ENCODE data around the gene ARHGAP1. TPM values are rescaled to one million over a fixed set of nuclear protein-coding genes. Genes with fewer than 3 reads are reported as not detected.

ARHGAP1 gene
- total and polyA plus RNA-seq, 9 of the 15 experiments (the other 6 are each of a cell fraction or from before 2014, with no cell fraction given): 3.6 to 30.4 (median 8.2) TPM

DNA sequence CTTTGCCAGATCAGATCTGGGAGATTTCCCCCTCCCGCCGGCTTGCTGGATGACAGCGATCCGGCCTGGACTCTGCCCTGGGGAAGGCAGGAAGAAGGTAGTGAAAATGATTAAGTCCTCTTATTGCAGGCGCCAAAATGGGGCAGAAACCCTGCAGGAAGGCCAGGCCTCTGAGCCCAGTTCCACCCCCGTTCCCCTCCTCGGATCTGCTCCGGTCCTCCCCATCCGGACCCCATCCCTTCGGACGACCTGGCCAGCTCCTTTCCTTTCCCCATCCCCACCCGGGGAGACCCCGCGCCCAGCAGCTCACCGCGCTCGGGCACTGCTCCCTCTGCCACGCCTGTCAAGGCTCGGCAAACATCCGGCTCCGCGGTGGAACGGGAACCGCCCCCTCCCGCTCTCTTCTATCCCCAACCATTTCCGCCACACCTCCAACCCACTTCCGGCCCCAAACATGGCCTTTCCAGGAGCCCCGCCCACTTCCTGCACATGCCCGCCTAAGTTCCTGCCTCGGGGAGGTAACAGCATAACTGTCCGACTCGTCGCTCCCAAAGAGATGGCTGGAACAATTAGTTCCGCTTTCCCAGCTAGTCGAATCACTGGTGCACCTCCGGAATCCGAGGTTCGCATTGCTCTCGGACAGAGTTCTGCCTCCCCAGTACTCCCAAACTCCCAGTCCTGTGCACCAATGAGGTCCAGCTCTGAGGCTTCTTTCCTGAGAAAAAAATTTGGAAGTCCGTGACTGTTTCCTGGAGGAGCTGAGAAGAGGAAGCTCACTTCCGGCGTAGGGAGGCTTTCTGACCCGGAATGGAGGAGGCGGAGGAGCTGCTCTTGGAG is at the start of gene ARHGAP1, which contains the start of gene ZNF408 (continued):
- peak; percentile 87; the same call in 1 of the 2 replicates for TF ChIP-seq NBN (IDR thresholded peaks at IDR 0.05; ENCODE audit: low read depth)
- TF ChIP-seq POLR2AphosphoS2 (IDR thresholded peaks at IDR 0.05; ENCODE audit: low read length): no peak
- TF ChIP-seq ZC3H11A (IDR thresholded peaks at IDR 0.05; ENCODE audit: low read depth, low read length): no peak
- peak; percentile 60 for TF ChIP-seq MBD2 (IDR thresholded peaks at IDR 0.05; ENCODE audit: borderline replicate concordance, low read depth)
- TF ChIP-seq RHOXF2B (CRISPR knock-in tag; conservative IDR thresholded peaks at IDR 0.05): no peak
- TF ChIP-seq, protein P1, sequence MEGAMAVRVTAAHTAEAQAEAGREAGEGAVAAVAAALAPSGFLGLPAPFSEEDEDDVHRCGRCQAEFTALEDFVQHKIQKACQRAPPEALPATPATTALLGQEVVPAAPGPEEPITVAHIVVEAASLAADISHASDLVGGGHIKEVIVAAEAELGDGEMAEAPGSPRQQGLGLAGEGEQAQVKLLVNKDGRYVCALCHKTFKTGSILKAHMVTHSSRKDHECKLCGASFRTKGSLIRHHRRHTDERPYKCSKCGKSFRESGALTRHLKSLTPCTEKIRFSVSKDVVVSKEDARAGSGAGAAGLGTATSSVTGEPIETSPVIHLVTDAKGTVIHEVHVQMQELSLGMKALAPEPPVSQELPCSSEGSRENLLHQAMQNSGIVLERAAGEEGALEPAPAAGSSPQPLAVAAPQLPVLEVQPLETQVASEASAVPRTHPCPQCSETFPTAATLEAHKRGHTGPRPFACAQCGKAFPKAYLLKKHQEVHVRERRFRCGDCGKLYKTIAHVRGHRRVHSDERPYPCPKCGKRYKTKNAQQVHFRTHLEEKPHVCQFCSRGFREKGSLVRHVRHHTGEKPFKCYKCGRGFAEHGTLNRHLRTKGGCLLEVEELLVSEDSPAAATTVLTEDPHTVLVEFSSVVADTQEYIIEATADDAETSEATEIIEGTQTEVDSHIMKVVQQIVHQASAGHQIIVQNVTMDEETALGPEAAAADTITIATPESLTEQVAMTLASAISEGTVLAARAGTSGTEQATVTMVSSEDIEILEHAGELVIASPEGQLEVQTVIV (CRISPR knock-in tag; IDR thresholded peaks at IDR 0.05; ENCODE audit: borderline replicate concordance): no peak; the same call in 1 of the 2 replicates
- TF ChIP-seq CBX1 (IDR thresholded peaks at IDR 0.05; ENCODE audit: low read depth): peak; percentile 60; the same call in 1 of the 2 replicates
- TF ChIP-seq CAMTA2 (CRISPR knock-in tag; conservative IDR thresholded peaks at IDR 0.05): no peak
- TF ChIP-seq, protein P2, sequence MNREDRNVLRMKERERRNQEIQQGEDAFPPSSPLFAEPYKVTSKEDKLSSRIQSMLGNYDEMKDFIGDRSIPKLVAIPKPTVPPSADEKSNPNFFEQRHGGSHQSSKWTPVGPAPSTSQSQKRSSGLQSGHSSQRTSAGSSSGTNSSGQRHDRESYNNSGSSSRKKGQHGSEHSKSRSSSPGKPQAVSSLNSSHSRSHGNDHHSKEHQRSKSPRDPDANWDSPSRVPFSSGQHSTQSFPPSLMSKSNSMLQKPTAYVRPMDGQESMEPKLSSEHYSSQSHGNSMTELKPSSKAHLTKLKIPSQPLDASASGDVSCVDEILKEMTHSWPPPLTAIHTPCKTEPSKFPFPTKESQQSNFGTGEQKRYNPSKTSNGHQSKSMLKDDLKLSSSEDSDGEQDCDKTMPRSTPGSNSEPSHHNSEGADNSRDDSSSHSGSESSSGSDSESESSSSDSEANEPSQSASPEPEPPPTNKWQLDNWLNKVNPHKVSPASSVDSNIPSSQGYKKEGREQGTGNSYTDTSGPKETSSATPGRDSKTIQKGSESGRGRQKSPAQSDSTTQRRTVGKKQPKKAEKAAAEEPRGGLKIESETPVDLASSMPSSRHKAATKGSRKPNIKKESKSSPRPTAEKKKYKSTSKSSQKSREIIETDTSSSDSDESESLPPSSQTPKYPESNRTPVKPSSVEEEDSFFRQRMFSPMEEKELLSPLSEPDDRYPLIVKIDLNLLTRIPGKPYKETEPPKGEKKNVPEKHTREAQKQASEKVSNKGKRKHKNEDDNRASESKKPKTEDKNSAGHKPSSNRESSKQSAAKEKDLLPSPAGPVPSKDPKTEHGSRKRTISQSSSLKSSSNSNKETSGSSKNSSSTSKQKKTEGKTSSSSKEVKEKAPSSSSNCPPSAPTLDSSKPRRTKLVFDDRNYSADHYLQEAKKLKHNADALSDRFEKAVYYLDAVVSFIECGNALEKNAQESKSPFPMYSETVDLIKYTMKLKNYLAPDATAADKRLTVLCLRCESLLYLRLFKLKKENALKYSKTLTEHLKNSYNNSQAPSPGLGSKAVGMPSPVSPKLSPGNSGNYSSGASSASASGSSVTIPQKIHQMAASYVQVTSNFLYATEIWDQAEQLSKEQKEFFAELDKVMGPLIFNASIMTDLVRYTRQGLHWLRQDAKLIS (CRISPR knock-in tag; IDR thresholded peaks at IDR 0.05): 0 out of 2 replicates have a peak, but pooled peaks have one; percentile 40
- TF ChIP-seq, protein P3, sequence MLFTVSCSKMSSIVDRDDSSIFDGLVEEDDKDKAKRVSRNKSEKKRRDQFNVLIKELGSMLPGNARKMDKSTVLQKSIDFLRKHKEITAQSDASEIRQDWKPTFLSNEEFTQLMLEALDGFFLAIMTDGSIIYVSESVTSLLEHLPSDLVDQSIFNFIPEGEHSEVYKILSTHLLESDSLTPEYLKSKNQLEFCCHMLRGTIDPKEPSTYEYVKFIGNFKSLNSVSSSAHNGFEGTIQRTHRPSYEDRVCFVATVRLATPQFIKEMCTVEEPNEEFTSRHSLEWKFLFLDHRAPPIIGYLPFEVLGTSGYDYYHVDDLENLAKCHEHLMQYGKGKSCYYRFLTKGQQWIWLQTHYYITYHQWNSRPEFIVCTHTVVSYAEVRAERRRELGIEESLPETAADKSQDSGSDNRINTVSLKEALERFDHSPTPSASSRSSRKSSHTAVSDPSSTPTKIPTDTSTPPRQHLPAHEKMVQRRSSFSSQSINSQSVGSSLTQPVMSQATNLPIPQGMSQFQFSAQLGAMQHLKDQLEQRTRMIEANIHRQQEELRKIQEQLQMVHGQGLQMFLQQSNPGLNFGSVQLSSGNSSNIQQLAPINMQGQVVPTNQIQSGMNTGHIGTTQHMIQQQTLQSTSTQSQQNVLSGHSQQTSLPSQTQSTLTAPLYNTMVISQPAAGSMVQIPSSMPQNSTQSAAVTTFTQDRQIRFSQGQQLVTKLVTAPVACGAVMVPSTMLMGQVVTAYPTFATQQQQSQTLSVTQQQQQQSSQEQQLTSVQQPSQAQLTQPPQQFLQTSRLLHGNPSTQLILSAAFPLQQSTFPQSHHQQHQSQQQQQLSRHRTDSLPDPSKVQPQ (CRISPR knock-in tag; IDR thresholded peaks at IDR 0.05; ENCODE audit: borderline replicate concordance): no peak
- TF ChIP-seq, protein P4, sequence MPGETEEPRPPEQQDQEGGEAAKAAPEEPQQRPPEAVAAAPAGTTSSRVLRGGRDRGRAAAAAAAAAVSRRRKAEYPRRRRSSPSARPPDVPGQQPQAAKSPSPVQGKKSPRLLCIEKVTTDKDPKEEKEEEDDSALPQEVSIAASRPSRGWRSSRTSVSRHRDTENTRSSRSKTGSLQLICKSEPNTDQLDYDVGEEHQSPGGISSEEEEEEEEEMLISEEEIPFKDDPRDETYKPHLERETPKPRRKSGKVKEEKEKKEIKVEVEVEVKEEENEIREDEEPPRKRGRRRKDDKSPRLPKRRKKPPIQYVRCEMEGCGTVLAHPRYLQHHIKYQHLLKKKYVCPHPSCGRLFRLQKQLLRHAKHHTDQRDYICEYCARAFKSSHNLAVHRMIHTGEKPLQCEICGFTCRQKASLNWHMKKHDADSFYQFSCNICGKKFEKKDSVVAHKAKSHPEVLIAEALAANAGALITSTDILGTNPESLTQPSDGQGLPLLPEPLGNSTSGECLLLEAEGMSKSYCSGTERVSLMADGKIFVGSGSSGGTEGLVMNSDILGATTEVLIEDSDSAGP (CRISPR knock-in tag; IDR thresholded peaks at IDR 0.05): no peak
- TF ChIP-seq NUFIP1 (IDR thresholded peaks at IDR 0.05; ENCODE audit: partially characterized antibody): peak; percentile 65
- peak; percentile 96 for TF ChIP-seq KLF13 (tag; IDR thresholded peaks at IDR 0.05; ENCODE audit: borderline replicate concordance, low read depth)
- TF ChIP-seq RFX7 (CRISPR knock-in tag; IDR thresholded peaks at IDR 0.05): no peak
- TF ChIP-seq RAD51 (IDR thresholded peaks at IDR 0.05; ENCODE audit: borderline replicate concordance, low read depth): peak; percentile 35; the same call in 1 of the 2 replicates
- no peak for TF ChIP-seq ZNF12 (CRISPR knock-in tag; IDR thresholded peaks at IDR 0.05)
- peak; percentile 27; the same call in 1 of the 2 replicates for TF ChIP-seq TCF3 (CRISPR knock-in tag; IDR thresholded peaks at IDR 0.05)
